Activated naive CD4-positive, alpha-beta T cell treated with Interleukin-2 at 50 U/mL for 16 hours (primary cell): ENCODE data around the gene ZNF839.
A peak's percentile ranks its signal among the peaks of the same experiment; 100 is the strongest.
"Not testable (repeated sequence)": the region's sequence is repeated elsewhere in the genome, so short reads cannot be mapped to it uniquely, and the experiment has no call there.

Source experiments
- DNase-seq: peaks from one replicate; pipeline ENCODE4 v3.0.0-alpha.2; 2020

The ZNF839 gene

GRCh38 chr14:102314242-102315011 is 5.1 kb upstream of the ZNF839 start:
- DNase-seq = peak; percentile 86

DNA sequence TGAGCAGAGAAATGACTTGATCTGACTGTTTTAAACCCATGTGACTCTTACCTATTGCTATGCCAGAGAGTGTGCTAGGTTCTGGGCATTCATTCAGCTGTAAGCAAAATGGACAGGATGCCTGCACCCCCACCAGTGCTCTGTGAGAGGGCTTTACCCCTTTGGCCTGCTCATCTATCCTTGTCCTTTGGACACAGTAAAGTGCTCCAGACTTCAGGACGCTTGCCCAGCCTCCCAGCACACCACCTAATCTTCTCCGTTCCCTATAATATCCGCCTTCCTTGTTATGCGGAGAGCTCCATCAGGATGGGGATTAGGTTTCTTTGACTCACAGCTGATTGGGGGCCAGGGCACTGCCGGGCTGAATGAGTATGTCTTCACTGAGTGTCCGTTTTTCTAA is 4.4 kb upstream of the ZNF839 start:
- DNase-seq = no peak

DNA sequence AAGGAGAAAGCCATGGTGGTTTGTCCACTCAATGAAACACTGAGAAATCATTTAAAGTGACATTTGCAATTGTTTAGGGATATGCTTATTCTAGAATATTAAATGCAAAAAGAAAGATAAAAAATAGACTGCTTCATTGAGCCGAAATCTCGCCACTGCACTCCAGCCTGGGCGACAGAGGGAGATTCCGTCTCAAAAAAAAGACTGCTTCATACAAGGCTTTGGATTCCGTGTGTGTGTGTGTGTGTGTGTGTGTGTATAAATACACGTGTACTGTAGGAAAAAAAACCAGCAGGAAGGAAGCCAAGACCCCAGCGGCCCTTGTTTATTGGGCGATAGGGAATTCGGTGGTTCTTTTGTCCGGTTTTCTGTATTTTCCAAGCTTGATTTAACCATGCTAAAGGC is 3.2 kb upstream of the ZNF839 start:
- peak; percentile 21 for DNase-seq

DNA sequence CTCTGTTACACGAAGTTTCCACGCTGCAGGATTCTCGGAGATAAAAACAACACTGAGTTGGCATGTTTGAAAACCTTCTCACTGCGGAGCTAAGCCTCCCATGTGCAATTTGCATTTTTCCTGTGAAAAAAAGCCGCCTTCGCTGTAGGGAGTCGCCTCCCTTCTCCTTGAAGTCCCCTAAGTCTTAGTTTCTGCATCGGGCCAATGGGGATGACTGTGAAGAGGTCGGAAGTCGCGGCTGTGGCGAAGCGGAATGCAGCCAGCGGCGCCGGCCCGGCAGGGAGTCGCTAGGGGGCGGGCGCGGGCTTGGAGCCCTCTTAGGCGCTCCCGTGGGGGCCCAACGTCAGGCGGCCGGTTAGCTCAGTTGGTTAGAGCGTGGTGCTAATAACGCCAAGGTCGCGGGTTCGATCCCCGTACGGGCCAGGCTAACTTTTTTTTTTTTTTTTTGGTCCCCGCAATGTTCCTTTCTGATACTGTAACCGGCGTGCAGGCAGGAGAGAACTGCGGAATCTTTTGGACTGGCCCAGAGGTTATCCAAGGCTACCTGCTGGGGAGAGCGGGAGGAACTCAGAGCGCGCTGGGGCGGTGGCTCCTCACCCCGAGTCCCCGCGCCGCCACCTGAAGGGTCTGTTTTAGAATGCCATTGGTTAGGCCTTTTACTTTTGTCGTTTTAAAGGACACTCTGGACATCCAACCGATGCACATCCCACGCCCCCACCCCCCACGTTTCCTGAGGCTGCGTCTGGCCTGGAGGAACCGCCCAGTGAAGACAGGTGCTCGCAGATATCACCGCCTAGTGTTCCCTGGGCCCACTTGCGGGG is 2.6 kb upstream of the ZNF839 start:
- peak; percentile 95 for DNase-seq

- DNase-seq = peak; percentile 14
Observed at GRCh38 chr14:102317564-102318248, 1.8 kb upstream of the ZNF839 start.

GRCh38 chr14:102318781-102319276 is 717 bp upstream of the ZNF839 start:
- DNase-seq = no peak

DNA sequence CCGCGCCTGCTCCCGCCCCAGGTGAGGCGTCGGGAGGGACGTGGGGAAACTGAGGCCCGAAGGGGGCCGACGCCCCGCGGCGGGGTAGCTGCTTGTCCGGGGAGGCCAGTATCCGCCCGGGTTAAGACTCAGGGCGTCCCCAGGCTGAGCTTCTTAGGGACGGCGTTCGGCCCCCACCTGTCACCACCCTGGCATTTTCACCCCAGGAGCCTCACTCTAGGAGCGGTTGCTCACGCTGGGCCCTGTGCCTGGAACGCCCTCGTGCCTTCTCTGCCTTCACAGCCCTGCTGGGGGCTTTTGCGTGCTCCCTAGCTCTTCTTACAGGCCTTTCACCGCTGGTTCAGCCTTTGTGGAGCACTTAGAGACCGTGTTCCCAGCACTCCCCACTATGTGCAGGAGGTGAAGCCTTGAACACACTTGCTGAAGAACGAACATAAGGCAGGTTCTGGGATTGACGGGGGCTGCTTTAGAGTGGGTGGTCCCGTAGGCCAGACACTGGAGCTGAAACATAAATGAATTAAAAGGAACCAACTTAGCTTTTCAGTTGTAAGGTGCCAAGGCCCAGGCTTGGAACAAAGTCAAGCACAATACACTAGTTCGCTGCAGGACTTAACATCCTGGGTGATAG is 601 bp downstream of the ZNF839 start:
- DNase-seq = peak; percentile 52

- no peak for DNase-seq
Observed at GRCh38 chr14:102320671-102321455, 1.3 kb downstream of the ZNF839 start.

DNA sequence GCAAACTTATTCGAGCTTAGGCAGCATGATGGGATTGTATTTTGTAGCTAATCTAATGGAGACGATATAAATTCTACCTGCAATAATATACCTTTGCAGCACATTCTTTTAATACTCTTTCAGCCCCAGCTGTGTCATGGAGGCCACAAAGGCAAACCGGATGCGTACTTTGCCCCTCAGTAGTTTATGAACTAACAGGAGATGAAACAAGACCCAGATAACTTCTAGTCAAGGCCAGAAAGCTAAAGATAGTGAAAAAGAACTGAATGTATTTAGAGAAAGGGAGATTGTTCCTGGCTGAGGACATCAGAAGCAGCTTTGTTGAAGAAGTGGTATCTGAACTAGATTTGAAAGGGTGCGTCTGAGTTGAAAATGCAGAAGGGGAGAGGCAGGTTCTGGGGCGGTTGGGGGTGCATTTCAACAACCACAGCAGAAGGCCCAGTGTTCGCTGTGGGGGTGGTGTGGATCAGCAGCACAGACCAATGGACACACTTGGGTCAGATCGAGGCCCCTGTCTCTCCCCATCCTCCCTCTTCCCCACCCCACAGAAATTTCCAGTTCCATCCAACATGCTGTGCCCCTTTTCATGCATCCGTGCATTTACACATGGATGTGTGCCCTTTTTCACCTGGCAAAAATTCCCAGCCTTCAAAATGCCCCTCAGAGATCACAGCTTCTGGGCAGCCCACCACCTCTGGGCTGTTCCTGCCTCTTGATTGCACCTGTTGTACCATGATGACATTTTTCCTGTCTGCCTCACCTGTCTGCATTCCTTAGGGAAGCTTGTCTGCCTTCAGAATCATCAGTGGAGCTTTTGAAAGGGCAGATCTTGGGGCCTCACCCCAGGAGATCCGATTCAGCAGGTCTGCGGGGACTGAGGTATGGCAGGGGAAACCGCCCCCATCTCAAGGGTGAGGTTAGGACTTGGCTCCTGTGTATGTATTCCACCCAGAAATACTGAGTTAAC is 2.2 kb downstream of the ZNF839 start:
- no peak for DNase-seq

DNA sequence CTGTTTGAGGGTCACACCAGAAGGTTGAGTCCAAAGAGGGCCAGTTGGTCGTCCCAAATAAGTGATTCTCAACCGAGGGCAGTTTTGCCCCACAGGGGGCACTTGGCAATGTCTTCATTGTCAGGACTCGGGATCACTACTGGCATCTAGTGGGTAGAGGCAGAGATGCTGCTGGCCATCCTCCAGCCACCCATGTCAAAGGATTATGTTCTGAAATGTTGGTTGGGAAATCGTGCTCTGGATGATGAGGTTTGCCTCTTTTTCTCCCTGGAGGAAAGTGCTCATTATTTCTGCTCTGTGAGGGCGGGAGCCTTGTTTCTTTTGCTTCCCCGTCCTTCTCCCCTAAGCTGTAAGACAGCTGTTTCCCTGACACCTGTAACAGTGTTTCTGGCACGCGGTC is 3.6 kb downstream of the ZNF839 start:
- peak; percentile 25 for DNase-seq

GRCh38 chr14:102325791-102326345 is 6.3 kb downstream of the ZNF839 start:
- DNase-seq = no peak

- no peak for DNase-seq
Observed at GRCh38 chr14:102326583-102326982, 7.0 kb downstream of the ZNF839 start.

- DNase-seq = not testable (repeated sequence)
Observed at GRCh38 chr14:102329381-102329780, 9.8 kb downstream of the ZNF839 start.

DNA sequence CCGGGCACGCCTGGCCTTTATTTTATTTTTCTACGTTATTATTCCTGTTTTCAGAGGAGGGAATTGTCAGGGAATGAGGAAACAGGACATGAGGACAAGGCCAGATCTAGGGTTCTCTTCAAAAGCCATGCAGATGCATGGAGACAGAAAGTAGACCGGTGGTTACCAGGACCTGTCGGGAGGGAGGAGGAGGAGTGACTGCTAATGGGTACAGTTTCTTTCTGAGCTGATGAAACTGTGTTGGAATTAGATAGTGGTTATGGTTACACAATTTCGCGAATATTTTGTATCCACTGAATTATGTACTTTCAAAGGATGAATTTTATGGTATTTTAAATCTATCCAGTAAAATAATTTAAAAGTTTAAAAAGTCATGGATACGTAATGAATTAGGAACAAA is 11.3 kb downstream of the ZNF839 start:
- no peak for DNase-seq

- no peak for DNase-seq
Observed at GRCh38 chr14:102333390-102333789, 13.8 kb downstream of the ZNF839 start.

DNA sequence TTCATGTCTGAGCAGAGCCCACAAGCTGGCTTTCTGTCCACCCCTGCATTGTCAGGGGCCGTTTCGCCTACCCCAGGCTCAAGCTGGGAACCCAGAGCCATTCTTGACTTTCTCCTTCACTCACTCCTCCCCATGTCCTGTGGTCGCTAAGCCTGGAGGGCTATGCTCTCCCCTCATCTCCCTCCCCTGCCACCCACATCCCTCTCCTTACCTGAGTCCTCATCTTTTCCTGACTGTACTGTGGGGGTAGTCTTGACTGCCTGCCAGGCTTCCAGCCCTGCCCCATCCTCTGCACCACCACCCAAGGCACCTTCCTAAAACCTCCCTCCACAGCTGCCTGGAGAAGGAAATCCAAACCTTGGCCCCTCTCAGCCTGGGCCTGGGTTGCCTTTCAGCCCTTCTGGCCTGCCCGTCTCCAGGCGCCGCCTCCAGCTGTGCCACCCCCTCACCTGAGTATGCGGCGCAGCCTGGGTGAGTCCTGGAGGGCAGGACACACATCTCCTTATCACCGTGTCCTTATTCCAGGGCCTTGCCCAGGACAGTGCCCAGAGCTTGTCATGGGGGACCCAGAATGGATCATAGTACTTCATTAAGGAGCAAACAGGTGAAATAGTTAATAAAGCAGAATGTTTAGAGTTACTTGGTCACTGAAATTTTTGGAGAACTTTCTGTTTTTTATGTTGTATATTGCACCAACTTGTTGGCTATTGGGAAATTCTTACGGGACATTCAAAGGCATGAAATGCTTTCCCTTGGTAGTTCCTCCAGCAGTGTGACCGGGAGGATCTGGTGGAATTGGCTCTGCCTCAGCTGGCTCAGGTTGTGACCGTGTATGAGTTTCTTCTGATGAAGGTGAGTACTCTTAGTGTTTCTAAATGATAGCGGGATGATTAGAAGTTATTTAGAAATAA is 14.5 kb downstream of the ZNF839 start:
- no peak for DNase-seq

- DNase-seq = no peak
Observed at GRCh38 chr14:102335163-102335562, 15.6 kb downstream of the ZNF839 start.

DNA sequence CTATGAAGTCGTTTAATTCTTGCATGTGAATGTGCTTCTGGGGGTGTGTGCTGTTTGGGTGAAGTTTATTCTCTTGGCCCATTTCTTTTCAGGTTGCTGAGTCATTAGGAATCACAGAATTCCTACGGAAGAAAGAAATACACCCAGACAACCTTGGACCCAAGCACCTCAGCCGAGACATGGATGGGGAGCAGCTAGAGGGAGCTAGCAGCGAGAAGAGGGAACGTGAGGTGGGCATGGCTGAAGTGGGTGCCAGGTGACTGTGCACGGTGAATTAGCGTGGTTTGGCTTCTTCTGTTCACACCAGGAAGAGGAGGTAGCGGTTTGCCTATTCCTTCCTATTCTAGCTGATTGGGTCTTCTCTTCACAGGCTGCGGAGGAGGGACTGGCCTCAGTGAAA is 19.2 kb downstream of the ZNF839 start:
- no peak for DNase-seq

GRCh38 chr14:102341566-102341965 is 22.0 kb downstream of the ZNF839 start:
- DNase-seq = no peak
